ENCODE data around the gene C19orf12. TPM values are rescaled to one million over a fixed set of nuclear protein-coding genes. Genes with fewer than 3 reads are reported as not detected.

Gene C19orf12
- total and polyA plus RNA-seq, 2 of the 4 experiments (the other 2 are of a cell fraction) = 16.3 to 24.0 TPM

DNA sequence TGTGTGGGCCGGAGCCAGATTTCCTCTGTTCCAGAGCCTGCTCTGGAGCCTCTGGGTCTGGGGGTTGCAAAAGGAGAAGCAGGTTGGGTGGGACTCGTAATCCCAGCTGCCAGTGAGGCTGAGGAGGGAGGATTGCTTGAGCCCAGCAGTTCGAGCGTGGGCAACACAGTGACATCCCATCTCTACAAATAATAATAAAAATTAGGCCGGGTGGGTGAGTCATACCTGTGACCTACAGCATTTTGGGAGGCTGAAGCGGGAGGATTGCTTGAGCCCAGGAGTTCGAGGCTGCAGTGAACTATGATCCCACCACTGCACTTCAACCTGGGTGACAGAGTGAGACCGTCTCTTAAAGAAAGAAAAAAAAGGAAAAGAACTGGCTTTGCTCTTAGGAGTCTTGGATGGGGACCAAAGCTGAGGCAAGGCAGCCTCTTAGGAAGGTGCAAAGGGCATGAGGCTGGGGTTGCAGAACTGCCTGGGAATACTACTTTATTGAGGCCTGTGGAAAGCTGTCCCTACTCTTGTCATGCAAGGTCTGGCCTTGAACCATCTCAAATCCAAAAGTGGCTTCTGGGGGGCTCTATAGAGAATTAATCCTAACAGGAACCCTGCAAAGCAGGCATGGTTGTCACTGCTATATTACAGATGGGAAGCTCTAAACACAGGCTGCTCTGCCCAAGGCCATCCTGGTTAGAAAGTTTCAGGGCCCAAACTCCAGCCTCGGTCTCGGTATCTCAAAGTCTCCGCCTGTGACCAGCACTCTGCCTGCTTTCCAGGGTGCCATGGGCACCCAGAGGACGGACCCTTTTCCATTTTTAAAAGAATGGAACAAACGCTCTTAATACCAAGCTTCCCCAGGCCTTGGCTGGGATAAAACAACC is 880 bp upstream of the C19orf12 start:
- Histone ChIP-seq H3K23ac (ENCODE audit: low read depth, low read length) (peak overlapping the region; percentile 63; the same call in 1 of the 2 replicates), H3K4me2 (ENCODE audit: low read depth, low read length) (peak overlapping the region; percentile 97), H3K9me3 (ENCODE audit: control insufficient read depth, insufficient read depth, low read length) (no peaks in the 10 kb centered on the region), H3K18ac (ENCODE audit: low read depth, low read length) (peak overlapping the region; percentile 36; the same call in 1 of the 2 replicates), H3K4ac (ENCODE audit: low read depth, low read length) (peak overlapping the region; percentile 90), H4K91ac (ENCODE audit: insufficient read depth, low read depth, low read length) (peak overlapping the region; percentile 85), H2BK120ac (ENCODE audit: low read depth, low read length) (peak overlapping the region; percentile 45), H3K9ac (ENCODE audit: low read depth, low read length) (peak overlapping the region; percentile 92), H4K8ac (ENCODE audit: low read depth in 2 of 2, low read length in 2 of 2) (peak overlapping the region; percentile 93 to 97), H3K9me1 (ENCODE audit: insufficient read depth, low read length) (no peaks in the 10 kb centered on the region; the same call in 1 of the 2 replicates), H2AK5ac (ENCODE audit: low read depth, low read length) (peak overlapping the region; percentile 58; the same call in 1 of the 2 replicates), H2AK9ac (replicated peaks; ENCODE audit: low read depth, low read length, poor library complexity) (peak overlapping the region; percentile 98), H3K4me1 (ENCODE audit: control insufficient read depth, insufficient read depth, low read length) (peaks cover 6% of the 10 kb centered on the region), H2BK5ac (ENCODE audit: low read depth, low read length, poor library complexity, severe bottlenecking) (peak overlapping the region; percentile 73), H3K4me3 (ENCODE audit: insufficient read depth, low read depth, low read length) (peak overlapping the region; percentile 91), H4K20me1 (ENCODE audit: insufficient read depth, low read length) (no peaks in the 10 kb centered on the region; the same call in 1 of the 2 replicates), H3K27me3 (ENCODE audit: control insufficient read depth, insufficient read depth, low read length) (no peaks in the 10 kb centered on the region; the same call in 1 of the 2 replicates), H3K27ac (ENCODE audit: insufficient read depth, low read length) (peak overlapping the region; percentile 93), H4K5ac (ENCODE audit: low read depth, low read length) (peak overlapping the region; percentile 86), H2BK20ac (ENCODE audit: low read depth, low read length) (no peak overlapping the region), H3K14ac (replicated peaks; ENCODE audit: low read depth, low read length) (peak overlapping the region; percentile 76; the same call in 1 of the 2 replicates), H2BK15ac (ENCODE audit: low read depth, low read length) (no peak overlapping the region), H3K36me3 (ENCODE audit: control insufficient read depth, insufficient read depth, low read length) (peaks cover 2% of the 10 kb centered on the region), H3K56ac (ENCODE audit: extremely low read depth, insufficient read depth, low read length) (peak overlapping the region; percentile 49; the same call in 1 of the 2 replicates), H2AFZ (replicated peaks; ENCODE audit: low read length, poor library complexity) (peak overlapping the region; percentile 98), H3K79me1 (ENCODE audit: low read depth in 1 of 2, low read length in 2 of 2) (peaks cover 18 to 40% of the 10 kb centered on the region in 2 experiments)
- in situ Hi-C loops (cut with MboI; ENCODE audit: low sequenced_read_pairs) (no loop called here), dilution Hi-C loops (cut with HindIII; ENCODE audit: low sequenced_read_pairs, unreplicated experiment) (no loop called here), intact Hi-C loops (cut with micrococcal nuclease) (loop anchor here (1.0 to 2.0 kb wide), 4 partner anchors 22 to 110 kb away; partner anchors contain the start of gene POP4)
- POLR2A ChIA-PET (ENCODE audit: unreplicated experiment) = interaction anchor here (1.0 to 1.1 kb wide), 2 partner anchors 105 to 110 kb away, joined by 3 read pairs; partner anchors contain the start of gene POP4
- no peak for DNase-seq
- WGBS, 2 experiments (ENCODE audit: extremely low coverage in 2 of 2, insufficient read length in 1 of 2) = no CpG with 5 or more reads among the region's 13 CpGs
- CTCF ChIA-PET = interaction anchor here (0.6 to 1.7 kb wide), 20 partner anchors 10 to 305 kb away, joined by 3 to 46 read pairs (median 4); partner anchors contain the start of gene POP4
- ATAC-seq (ENCODE audit: low read depth) = peak; percentile 3
- no peak for TF ChIP-seq USF2 (IDR thresholded peaks at IDR 0.05; ENCODE audit: low read depth, low read length)
- BruUV-seq (replicated peaks) = no TSS peak
